ENCODE measurements around the gene EPDR1.

EPDR1 gene

GRCh38 chr7:37988721-37989650, 68.5 kb downstream of the EPDR1 start:
- H3K4me1 Mint-ChIP-seq, result no peaks in the 10 kb centered on the region
- DNase-seq (no peak), ATAC-seq (no peak)
- no peaks in the 10 kb centered on the region for H3K9me3 Mint-ChIP-seq
- H3K27me3 Mint-ChIP-seq, result no peaks in the 10 kb centered on the region
- H3K27ac Mint-ChIP-seq, result peak overlapping the region in 1 of 2 donors; percentile 19
- H3K4me3 Mint-ChIP-seq, result no peak overlapping the region

- Mint-ChIP-seq H3K27me3 (no peaks in the 10 kb centered on the region), H3K9me3 (no peaks in the 10 kb centered on the region), H3K4me1 (no peaks in the 10 kb centered on the region), H3K27ac (no peak overlapping the region), H3K4me3 (no peak overlapping the region)
- DNase-seq (no peak), ATAC-seq (no peak)
Observed at GRCh38 chr7:37990337-37990736, 69.9 kb downstream of the EPDR1 start.

- Mint-ChIP-seq H3K27ac (peak overlapping the region in 1 of 2 donors; percentile 50), H3K4me1 (no peaks in the 10 kb centered on the region), H3K4me3 (no peak overlapping the region), H3K27me3 (no peaks in the 10 kb centered on the region), H3K9me3 (peaks cover 8 to 10% of the 10 kb centered on the region in 2 donors)
- no peak for ATAC-seq
- DNase-seq, result no peak
Observed at GRCh38 chr7:37993060-37993501, 72.6 kb downstream of the EPDR1 start.

GRCh38 chr7:37999673-38000072, 79.2 kb downstream of the EPDR1 start:
- no peak for DNase-seq
- Mint-ChIP-seq H3K27ac (no peak overlapping the region), H3K4me3 (no peak overlapping the region), H3K4me1 (no peaks in the 10 kb centered on the region), H3K27me3 (no peaks in the 10 kb centered on the region), H3K9me3 (peaks cover 8 to 11% of the 10 kb centered on the region in 2 donors)
- no peak for ATAC-seq

- Mint-ChIP-seq H3K4me3 (no peak overlapping the region), H3K27ac (no peak overlapping the region), H3K27me3 (no peaks in the 10 kb centered on the region), H3K9me3 (peaks cover 8 to 11% of the 10 kb centered on the region in 2 donors), H3K4me1 (no peaks in the 10 kb centered on the region)
- ATAC-seq (no peak), DNase-seq (no peak)
Observed at GRCh38 chr7:38000272-38000671, 79.8 kb downstream of the EPDR1 start.

Measured in stimulated activated naive CD8-positive, alpha-beta T cell treated with anti-CD3 and anti-CD28 coated beads, Interleukin-15, amount 100 ng/mL, for 72 hours (primary cell).